ENCODE measurements around the gene FLNC.

FLNC gene

DNA sequence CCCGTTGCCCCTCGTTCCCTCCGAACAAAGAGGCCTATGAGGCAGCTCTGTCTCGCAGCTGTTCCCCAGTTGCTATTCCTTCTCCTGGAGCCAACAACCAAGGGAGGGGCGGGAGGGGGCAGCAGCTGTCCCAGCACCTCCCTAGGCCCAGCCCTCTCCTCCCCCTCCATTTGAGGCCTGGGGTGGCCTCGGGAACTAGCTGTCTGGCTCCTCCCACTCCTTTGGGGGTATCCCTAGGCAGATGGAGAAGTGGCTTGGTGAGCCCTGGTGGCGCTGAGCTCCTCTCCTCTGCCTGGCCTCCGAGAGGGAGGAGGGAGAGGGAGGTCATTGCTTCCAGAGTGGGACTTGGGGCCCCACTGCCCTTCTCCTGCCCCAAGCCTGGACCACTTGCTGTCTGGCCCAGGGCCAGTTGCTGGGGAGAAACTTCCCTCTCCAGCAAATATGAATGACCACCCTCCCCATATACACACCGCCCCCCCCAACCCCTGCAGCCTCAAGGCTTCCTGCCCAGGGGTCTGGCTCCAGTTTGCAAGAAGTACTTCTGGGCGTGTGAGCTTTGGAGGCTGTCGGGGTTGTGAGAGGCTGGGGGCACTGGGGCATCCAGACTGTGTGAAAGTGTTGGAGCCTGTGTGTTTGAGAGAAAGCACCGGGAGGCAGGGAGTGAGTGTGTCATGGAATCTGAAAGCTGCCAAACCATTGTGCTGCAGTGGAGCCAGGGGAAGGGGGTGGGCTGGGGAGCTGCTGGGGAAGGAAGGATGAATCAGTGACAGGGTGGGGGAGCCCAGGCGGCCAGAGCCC, 3.1 kb downstream of the FLNC start:
- no peak for DNase-seq (ENCODE audit: low read depth)

DNA sequence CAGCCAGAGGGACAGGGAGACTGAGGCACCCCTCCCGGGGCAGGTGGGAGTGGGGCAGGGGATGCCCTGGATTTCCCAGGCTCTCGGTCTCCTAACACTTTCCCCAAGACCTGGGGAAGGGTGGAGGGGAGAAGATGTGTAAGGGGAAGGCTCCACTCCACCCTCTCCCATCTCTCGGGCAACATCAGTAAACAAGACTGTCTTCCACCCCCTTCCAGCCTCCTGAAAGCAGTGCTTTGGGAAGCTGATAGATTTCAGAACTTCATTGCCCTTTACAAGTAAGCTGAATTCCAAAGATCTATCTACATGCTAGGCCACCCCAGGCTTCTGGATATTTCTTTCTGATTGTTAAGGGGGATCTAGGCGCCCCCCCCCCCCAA, 3.7 kb downstream of the FLNC start:
- no peak for DNase-seq (ENCODE audit: low read depth)

DNA sequence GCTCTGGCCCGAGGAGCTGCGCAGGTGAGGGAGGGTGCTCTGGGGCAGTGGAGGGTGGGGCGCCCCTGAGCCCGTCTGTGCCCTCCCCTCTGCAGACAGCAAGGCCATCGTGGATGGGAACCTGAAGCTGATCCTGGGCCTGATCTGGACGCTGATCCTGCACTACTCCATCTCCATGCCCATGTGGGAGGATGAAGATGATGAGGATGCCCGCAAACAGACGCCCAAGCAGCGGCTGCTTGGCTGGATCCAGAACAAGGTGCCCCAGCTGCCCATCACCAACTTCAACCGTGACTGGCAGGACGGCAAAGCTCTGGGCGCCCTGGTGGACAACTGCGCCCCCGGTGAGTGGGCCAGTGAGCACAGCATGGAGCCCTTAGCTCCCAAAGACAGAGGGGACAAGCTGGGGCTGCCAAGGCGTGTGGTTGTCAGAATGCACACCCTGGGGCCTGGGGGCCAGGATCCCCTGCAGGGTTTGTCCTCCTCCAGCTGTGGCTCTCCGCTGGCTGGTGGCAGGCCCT, 5.1 kb downstream of the FLNC start:
- no peak for DNase-seq (ENCODE audit: low read depth)

DNA sequence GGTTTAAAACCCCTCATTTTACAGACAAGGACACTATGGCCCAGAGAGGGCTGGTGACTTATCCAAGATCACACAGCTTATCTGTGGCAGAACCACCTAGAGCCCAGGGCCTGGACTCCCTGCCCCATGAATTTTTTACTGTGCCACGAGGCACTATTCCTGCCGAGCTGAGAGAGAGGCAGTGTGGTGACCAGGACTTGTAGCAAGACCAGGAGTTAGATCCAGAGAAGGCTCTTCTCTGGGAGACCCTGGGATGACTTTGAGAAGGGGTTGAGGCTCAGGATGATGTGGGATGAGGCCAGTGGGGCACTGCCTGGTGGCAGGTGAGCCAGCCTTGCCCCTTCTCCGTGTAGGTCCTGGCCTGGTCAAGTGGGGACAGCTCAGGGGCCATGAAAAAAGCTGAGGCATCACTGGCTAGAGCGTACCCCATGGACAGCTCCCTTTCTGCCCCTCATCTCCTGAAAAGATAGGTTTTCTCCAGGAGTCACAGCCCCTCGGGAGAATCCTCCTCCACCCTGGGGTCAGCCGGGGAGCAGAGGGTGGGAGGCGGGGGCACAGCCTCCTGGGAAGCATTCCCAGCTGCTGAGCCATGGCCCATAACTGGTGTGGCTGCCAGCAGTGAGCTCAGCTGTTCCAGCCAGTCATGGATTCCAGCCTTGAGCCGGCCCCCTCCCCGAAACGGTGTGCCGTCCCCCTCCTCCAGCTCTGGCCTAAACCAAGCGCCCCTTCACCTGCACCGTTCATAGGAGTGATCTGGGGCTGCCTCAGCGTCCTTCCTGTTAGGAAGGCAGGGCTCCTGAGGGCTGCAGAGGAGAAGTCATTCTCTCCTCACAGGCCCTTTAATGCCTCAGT, 5.8 kb downstream of the FLNC start:
- DNase-seq (ENCODE audit: low read depth) = no peak

DNA sequence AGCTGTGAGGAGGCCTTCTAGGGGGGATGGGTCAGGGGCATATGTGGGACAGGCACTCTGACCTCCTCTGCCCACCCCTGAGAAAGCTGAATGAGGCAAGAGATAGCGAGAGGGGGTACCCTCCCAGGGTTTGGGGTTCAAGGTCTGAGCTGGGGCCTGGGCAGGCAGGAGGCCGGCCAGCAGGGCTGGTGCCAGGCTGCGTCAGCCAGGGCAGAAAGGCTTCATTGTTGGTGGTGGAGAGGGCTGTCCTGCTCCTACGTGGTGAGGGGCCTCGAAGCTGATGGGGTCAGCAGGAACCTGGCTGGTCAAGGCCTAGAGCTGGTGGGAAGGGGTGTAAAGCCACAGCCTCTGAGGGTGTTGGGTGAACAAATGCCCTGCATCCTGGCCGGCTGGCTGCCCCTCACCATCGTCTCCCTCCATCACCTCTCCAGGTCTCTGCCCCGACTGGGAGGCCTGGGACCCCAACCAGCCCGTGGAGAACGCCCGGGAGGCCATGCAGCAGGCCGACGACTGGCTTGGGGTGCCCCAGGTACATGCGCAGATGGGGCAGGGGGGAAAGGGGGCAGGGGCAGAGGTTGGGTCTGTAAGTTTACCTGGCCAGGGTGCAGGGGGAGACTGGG, 6.6 kb downstream of the FLNC start:
- DNase-seq (ENCODE audit: low read depth) = no peak

DNA sequence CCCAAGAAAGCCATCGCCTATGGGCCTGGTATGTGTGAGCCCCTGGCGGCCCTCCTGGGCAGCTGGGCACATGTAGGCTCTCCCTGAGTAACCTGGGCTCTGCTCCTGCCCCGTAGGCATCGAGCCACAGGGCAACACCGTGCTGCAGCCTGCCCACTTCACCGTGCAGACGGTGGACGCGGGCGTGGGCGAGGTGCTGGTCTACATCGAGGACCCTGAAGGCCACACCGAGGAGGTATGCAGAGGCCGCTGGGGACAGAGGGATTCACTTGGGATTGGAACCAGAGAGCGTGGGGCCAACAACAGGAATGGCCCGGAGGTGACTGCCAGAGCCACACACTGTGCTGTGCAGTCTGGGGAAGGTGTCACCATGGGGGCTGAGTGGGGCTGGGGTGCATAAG, 7.3 kb downstream of the FLNC start:
- DNase-seq (ENCODE audit: low read depth) = no peak

DNA sequence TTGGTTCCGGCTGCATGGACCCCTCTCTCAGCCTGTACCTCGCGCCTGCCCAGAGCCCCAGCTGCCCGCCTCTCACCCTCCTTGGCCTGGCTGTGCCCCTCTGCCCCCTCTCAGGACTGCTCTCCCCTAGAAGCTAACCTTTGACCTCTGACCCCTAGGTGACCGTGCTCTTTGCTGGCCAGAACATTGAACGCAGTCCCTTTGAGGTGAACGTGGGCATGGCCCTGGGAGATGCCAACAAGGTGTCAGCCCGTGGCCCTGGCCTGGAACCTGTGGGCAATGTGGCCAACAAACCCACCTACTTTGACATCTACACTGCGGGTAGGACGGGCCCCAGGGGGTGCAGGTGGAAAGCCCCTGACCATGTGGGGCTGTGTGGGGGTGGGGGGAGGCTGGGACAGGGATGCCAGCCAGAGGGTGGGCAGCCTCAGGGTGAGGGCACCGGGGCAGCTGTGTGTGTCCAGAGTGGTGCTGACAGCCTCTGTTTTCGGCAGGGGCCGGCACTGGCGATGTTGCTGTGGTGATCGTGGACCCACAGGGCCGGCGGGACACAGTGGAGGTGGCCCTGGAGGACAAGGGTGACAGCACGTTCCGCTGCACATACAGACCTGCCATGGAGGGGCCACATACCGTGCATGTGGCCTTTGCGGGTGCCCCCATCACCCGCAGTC, 8.0 kb downstream of the FLNC start:
- DNase-seq (ENCODE audit: low read depth) = no peak

DNA sequence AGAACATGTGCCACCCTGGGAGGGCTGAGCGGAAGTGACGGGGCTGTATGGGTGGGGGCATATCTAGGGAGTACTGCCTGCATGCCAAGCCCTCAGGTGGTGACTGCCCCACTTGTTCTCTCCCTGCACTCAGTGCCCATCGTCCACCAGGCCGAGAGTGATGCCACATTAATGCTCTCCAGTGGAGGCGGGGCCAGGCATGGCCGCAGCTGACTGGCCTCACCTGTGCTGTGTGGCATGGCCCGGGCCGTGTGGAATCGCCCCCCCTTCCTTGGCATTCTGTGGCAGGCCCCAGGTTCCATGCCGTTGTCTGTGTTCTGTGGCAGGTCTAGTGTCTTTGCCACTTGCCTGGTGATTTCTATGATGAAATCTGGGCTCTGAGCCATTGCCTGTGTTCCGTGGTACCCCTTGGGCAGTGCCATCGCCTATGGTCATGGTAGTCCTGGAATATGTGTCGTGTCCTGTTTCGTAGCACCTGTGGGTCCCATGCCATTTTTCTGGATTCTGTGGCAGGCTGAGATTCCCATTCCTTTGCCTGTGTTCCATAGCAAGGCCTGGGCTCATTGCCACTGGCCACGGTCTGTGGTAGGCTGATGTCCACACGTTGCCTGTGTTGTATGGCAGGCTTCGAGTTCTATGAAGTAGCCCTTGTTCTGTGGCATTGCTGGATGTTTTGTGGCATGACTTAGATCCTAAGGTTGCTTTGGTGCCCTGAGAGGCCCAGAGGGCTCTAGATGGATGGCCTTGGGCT, 8.9 kb downstream of the FLNC start:
- DNase-seq (ENCODE audit: low read depth) = no peak

DNA sequence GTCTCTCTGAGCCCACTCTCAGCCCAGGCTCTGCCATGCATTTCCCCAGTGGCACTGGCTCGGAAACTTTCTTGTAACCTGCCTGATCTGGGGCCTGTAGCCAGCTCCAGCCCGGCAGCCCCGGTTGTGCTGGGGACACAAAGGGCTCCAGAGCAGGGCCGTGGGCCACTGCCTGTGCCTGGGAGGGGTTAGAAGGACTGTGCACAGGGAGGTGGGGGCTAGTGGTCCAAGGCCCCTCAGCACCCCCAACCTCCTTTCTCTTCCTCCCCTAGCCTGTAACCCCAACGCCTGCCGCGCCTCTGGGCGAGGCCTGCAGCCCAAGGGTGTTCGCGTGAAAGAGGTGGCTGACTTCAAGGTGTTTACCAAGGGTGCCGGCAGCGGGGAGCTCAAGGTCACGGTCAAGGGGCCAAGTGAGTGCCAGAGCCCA, 9.6 kb downstream of the FLNC start:
- DNase-seq (ENCODE audit: low read depth) = no peak

DNA sequence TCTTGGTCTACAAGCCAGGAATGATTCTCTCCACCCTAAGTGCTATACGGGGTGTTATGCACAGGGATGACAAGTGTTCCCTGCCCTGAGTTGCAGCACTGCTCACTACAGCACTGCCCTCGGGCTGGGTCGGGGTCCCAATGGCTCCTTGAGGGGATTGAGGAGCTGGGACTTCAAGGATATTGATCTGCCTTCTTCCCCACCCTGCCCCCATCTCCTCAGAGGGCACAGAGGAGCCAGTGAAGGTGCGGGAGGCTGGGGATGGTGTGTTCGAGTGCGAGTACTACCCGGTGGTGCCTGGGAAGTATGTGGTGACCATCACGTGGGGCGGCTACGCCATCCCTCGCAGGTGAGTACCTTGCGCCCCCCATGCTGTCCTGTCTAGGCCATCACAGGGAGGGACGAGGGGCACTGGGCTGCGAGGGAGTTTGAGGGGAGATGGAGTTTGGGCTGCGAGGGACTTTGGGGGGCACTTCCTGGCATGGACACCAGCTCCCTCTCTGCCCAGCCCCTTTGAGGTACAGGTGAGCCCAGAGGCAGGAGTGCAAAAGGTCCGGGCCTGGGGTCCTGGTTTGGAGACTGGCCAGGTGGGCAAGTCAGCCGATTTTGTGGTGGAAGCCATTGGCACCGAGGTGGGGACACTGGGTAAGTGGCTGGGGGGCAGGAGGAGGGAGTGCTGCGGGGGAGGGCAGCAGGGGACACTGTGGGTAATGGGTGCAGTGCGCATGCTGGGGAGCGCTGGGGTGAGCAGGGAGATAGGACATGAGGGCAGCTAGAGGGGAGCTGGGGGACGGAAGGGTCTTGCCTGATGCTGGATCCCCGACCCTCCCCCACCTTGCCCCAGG, 10.3 kb downstream of the FLNC start:
- DNase-seq (ENCODE audit: low read depth) = no peak

DNA sequence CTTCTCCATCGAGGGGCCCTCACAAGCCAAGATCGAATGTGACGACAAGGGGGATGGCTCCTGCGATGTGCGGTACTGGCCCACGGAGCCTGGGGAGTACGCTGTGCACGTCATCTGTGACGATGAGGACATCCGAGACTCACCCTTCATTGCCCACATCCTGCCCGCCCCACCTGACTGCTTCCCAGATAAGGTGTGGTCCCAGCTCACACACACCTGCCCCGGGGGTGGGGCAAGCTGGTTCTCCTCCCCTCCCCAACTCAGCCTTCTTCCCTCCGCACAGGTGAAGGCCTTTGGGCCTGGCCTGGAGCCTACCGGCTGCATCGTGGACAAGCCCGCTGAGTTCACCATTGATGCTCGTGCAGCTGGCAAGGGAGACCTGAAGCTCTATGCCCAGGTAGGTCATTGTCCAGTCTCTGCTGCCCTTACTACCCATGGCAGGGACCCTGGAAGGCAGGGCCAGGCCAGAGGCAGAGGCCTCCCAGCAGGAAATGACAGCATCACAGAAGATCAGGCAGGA, 11.0 kb downstream of the FLNC start:
- DNase-seq (ENCODE audit: low read depth) = no peak

DNA sequence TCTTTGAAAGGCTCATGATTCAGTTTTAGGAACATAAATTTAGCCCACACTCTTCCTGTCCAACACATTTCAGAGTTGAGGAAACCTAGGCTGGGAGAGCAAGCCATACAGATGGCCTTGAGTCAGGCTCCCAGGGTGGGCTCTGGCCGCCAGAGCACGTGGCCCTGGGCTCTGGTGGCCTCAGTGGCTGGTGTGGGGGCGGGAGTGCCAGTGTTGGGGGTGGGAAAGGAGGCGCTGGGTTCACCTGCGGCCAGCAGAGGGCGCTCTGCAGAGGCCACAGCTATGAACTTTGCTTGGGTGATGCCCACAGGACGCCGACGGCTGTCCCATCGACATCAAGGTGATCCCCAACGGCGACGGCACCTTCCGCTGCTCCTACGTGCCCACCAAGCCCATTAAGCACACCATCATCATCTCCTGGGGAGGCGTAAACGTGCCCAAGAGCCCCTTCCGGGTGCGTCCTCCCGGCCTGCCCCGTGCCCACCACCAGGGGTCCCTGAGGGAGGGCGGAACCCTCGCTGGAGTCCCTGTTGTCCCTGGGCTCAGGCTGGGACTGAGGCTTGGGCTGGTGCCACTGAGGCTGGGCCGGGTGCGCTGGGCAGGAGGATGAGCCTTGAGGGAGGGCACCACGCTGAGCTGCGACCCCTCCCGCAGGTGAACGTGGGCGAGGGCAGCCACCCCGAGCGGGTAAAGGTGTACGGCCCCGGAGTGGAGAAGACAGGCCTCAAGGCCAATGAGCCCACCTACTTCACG, 11.9 kb downstream of the FLNC start:
- DNase-seq (ENCODE audit: low read depth) = no peak

DNA sequence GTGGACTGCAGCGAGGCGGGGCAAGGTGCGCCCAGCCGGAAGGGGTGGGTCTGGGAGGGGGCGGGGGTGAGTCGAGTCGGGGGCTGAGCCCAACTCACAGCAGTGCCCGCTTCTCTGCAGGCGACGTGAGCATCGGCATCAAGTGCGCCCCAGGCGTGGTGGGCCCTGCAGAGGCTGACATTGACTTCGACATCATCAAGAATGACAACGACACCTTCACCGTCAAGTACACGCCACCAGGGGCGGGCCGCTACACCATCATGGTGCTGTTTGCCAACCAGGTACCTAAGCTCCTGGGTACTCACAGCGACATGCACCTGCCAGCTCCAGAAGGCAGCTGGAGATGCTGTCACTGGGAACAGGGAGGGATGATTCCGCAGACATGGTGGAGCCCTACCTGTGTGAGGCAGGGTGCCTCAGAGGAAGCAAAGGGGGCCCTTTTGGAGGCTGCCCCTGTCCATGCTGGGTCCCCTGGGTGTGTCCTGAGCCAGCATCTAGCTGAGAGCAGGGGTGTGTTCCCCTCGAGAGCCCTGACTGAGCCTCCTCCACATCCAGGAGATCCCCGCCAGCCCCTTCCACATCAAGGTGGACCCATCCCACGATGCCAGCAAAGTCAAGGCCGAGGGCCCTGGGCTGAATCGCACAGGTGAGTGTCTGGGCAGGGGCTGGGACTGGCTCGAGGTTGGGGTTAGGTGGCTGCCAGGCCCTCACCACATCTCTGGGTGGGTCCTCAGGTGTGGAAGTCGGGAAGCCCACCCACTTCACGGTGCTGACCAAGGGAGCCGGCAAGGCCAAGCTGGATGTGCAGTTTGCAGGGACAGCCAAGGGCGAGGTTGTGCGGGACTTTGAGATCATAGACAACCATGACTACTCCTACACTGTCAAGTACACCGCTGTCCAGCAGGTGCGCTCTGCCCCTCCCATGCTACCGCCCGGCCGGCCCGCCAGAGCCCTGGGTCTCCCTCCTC, 12.8 kb downstream of the FLNC start:
- no peak for DNase-seq (ENCODE audit: low read depth)

DNA sequence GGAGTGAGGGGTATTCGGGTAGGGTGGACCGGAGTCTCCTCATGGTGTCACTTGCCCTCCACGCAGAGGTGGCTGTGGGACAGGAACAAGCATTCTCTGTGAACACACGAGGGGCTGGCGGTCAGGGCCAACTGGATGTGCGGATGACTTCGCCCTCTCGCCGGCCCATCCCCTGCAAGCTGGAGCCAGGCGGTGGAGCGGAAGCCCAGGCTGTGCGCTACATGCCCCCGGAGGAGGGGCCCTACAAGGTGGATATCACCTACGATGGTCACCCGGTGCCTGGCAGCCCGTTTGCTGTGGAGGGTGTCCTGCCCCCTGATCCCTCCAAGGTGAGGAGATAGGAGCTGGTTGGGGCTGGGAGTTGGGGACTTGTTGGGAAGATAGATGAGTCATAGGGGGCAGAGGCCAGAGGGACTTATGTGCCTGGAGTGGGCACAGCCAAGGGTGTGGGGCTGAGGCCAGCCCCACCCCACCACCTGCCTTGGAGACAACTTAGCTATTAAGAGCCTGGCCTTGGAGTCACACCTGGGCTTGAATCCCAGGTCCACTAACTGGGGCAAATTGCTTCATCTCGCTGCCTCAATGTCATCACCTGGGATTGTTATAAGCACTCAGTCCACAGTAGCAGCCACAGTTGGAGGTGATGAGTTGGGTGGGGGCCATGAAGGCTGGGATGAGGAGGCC, 13.9 kb downstream of the FLNC start:
- DNase-seq (ENCODE audit: low read depth) = no peak

DNA sequence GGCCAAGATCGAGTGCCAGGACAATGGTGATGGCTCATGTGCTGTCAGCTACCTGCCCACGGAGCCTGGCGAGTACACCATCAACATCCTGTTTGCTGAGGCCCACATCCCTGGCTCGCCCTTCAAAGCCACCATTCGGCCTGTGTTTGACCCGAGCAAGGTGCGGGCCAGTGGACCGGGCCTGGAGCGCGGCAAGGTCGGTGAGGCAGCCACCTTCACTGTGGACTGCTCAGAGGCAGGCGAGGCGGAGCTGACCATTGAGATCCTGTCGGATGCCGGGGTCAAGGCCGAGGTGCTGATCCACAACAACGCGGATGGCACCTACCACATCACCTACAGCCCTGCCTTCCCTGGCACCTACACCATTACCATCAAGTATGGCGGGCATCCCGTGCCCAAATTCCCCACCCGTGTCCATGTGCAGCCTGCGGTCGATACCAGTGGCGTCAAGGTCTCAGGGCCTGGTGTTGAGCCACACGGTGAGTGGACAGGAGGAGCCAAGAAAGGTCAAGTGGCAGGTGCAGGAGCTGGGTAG, 14.6 kb downstream of the FLNC start:
- DNase-seq (ENCODE audit: low read depth) = no peak

DNA sequence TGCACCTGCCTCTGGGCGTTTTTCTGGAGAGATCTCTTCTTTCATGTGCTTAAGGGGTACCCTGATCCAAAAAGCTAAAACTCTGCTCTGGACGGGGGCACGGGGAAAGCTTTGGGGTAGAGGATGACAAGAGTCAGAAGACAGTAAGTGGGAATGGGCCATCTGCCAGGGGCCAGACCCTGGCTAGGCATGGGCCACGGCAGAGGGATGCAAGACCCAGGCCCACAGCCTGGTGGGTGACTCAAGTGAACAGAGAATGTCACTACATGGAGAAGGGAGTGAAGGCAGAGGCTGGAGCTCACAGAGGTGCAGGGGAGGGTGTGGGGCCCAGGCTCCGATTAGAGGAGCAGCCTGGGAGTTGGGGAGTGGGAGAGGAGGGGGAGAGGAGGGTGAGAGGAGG, 15.3 kb downstream of the FLNC start:
- DNase-seq (ENCODE audit: low read depth) = no peak

DNA sequence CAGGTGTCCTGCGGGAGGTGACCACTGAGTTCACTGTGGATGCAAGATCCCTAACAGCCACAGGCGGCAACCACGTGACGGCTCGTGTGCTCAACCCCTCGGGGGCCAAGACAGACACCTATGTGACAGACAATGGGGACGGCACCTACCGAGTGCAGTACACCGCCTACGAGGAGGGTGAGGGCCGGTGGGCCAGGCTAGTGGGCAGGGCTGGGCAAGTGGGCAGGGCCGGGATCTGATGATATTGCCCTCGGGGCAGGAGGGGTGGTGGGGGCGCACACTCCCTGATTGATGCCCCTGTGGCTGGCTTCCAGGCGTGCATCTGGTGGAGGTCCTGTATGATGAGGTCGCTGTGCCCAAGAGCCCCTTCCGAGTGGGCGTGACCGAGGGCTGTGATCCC, 15.8 kb downstream of the FLNC start:
- no peak for DNase-seq (ENCODE audit: low read depth)
